ENCODE data around the gene TENT4A.

Gene TENT4A

GRCh38 chr5:6734243-6734700, 21.0 kb downstream of the TENT4A start:
- DNase-seq = no peak

GRCh38 chr5:6734781-6735180, 21.5 kb downstream of the TENT4A start:
- no peak for DNase-seq

- no peak for DNase-seq
Observed at GRCh38 chr5:6736106-6736505, 22.9 kb downstream of the TENT4A start.

- no peak for DNase-seq
Observed at GRCh38 chr5:6736524-6737042, 23.4 kb downstream of the TENT4A start.

GRCh38 chr5:6737043-6737941, 24.1 kb downstream of the TENT4A start:
- DNase-seq = no peak

- DNase-seq = no peak
Observed at GRCh38 chr5:6739603-6740002, 26.4 kb downstream of the TENT4A start.

GRCh38 chr5:6740586-6741150, 27.4 kb downstream of the TENT4A start:
- no peak for DNase-seq

- no peak for DNase-seq
Observed at GRCh38 chr5:6742081-6742758, 29.0 kb downstream of the TENT4A start.

GRCh38 chr5:6743161-6743560, 29.9 kb downstream of the TENT4A start:
- DNase-seq = no peak

- no peak for DNase-seq
Observed at GRCh38 chr5:6744841-6745705, 31.8 kb downstream of the TENT4A start.

GRCh38 chr5:6745706-6746222, 32.5 kb downstream of the TENT4A start:
- DNase-seq = peak; percentile 31

- DNase-seq = no peak
Observed at GRCh38 chr5:6746244-6746643, 33.0 kb downstream of the TENT4A start.

GRCh38 chr5:6747103-6747502, 33.9 kb downstream of the TENT4A start:
- no peak for DNase-seq

- no peak for DNase-seq
Observed at GRCh38 chr5:6748142-6748541, 34.9 kb downstream of the TENT4A start.

GRCh38 chr5:6749026-6749716, 35.9 kb downstream of the TENT4A start:
- DNase-seq = no peak

- DNase-seq = no peak
Observed at GRCh38 chr5:6750142-6750840, 37.1 kb downstream of the TENT4A start.

- no peak for DNase-seq
Observed at GRCh38 chr5:6750951-6751685, 37.9 kb downstream of the TENT4A start.

GRCh38 chr5:6752236-6752635, 39.0 kb downstream of the TENT4A start:
- DNase-seq = no peak

- DNase-seq = no peak
Observed at GRCh38 chr5:6752782-6753181, 39.5 kb downstream of the TENT4A start.

- DNase-seq = no peak
Observed at GRCh38 chr5:6753851-6754250, 40.6 kb downstream of the TENT4A start.
